Transverse colon (tissue), 4 donors: ENCODE data around the gene SPON2. TPM values are rescaled to one million over a fixed set of nuclear protein-coding genes. Genes with fewer than 3 reads are reported as not detected.

Experiments
- DNase-seq: peaks from one replicate; pipeline ENCODE4 v3.0.0-alpha.2; 2019
- H3K27ac ChIP-seq, 4 donors: fragments of 200-600 bp; sonication (generic); 2 replicates each; pipeline ENCODE4 v1.5.1; 2016 to 2018; ENCODE audit warnings: inconsistent platforms in 4 of 4
- H3K27me3 ChIP-seq: fragments of 200-600 bp; sonication (generic); 2 replicates; pipeline ENCODE4 v1.5.1; 2017; ENCODE audit warnings: inconsistent platforms
- H3K36me3 ChIP-seq, 4 donors: fragments of 200-600 bp; sonication (generic); 2 replicates each; pipeline ENCODE4 v1.5.1; 2017 to 2019; ENCODE audit warnings: inconsistent platforms in 4 of 4
- H3K4me1 ChIP-seq, 4 donors: fragments of 200-600 bp; sonication (generic); 2 replicates each; pipeline ENCODE4 v1.5.1; 2017 to 2020; ENCODE audit warnings: inconsistent platforms in 4 of 4
- H3K4me3 ChIP-seq, 4 donors: fragments of 200-600 bp; sonication (generic); 1 replicate in 1 of 4; 2 replicates in 3 of 4; pipeline versions ENCODE4 v1.5.1 to v1.6.1; 2017 to 2019; ENCODE audit warnings: inconsistent platforms in 4 of 4
- H3K9me3 ChIP-seq, 2 donors: fragments of 200-600 bp; sonication (generic); 2 replicates each; pipeline ENCODE4 v1.5.1; 2017 to 2019; ENCODE audit warnings: inconsistent platforms in 2 of 2
- EP300 ChIP-seq: sonication (generic); formaldehyde crosslinking; IDR thresholded peaks from one replicate; pipeline ENCODE4 v1.6.1; 2017; ENCODE audit warnings: antibody characterized with exemption, low read depth
- POLR2A ChIP-seq: fragments of 450-650 bp; IDR thresholded peaks from one replicate; pipeline ENCODE4 v1.6.1; 2016; ENCODE audit warnings: antibody characterized with exemption, mild to moderate bottlenecking, moderate library complexity
- POLR2AphosphoS5 ChIP-seq, 3 donors: sonication (generic); formaldehyde crosslinking; IDR thresholded peaks; one replicate each; pipeline ENCODE4 v1.6.1; 2016; ENCODE audit warnings: antibody characterized with exemption in 3 of 3
- WGBS, 2 donors: methylation state at CpG; one replicate each; pipeline ENCODE4 v1.1.5; 2018; ENCODE audit warnings: low coverage in 1 of 2; 5-methylcytosine and 5-hydroxymethylcytosine counted together
- in situ Hi-C, 4 donors: fragments of 200-750 bp; cut with MboI; loops; one replicate each; pipeline versions ENCODE4 v1.15.0 to v1.15.1; 2017; ENCODE audit warnings: low sequenced_read_pairs in 3 of 4, low pct_ligation_motif_present in 1 of 4, low pct_unique_long_range_greater_than_20kb in 1 of 4
- intact Hi-C: fragments of 100-400 bp; cut with DNase I; formaldehyde crosslinking; loops from one replicate; pipeline ENCODE4 v1.15.1; 2023; ENCODE audit warnings: low total_unique reads
- total RNA-seq, 4 donors: library from RNA; depleted of rRNA; stranded (reverse); fragments of >200 nt; gene quantifications; one replicate each; pipeline ENCODE4 v1.1.0, GENCODE V29; 2016
- TF ChIP-seq, protein P1 (sequence below), 5 experiments: fragments of 200-600 bp in 3 of 5; fragments of 450-650 bp in 2 of 5; sonication (generic) in 3 of 5; IDR thresholded peaks; 1 replicate in 2 of 5; 2 replicates in 3 of 5; pipeline ENCODE4 v1.5.1; 2016 to 2017; ENCODE audit warnings: antibody characterized with exemption in 5 of 5, inconsistent platforms in 3 of 5, mild to moderate bottlenecking in 2 of 5, moderate library complexity in 1 of 5

Gene SPON2
- total RNA-seq, 4 donors from 2014 or later, result 45.4 to 127 (median 53.1) TPM

DNA sequence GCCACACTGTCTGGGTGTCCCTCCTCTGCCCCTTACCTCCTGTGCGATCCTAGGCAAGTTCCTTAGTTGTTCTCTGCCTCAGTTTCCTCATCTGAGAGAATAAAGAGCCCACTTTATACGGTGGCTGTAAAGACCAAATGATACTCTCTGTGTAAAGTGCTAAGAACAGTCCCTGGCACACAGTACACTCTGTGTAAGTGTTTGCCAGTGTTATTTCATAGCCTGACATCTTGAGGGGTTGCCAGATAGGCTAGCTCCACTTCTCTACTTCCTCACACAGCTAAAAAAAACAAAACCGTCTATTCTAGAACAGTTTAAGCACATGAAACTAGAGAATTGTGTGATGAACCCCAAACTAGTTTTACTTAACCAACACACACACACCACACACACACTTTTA lies 17.1 kb downstream of the SPON2 start:
- intact Hi-C loops, result no loop called here
- Histone ChIP-seq H3K4me3 (no peak overlapping the region), H3K4me1 (peaks cover 3 to 12% (median 6%) of the 10 kb centered on the region in 4 donors), H3K27me3 (no peaks in the 10 kb centered on the region), H3K36me3 (no peaks in the 10 kb centered on the region), H3K9me3 (peaks cover 8 to 12% of the 10 kb centered on the region in 2 donors), H3K27ac (no peak overlapping the region)
- no peak for DNase-seq
- in situ Hi-C loops, result loop anchor here in 3 of 4 donors (10.0 to 25.0 kb wide), 2 partner anchors 107 to 109 kb away; no protein-coding TSS in a partner anchor
- WGBS, 2 donors, result 52 to 64% methylated on average over 3 of the region's 3 CpGs
- TF ChIP-seq EP300, result no peak
- TF ChIP-seq, protein P1, sequence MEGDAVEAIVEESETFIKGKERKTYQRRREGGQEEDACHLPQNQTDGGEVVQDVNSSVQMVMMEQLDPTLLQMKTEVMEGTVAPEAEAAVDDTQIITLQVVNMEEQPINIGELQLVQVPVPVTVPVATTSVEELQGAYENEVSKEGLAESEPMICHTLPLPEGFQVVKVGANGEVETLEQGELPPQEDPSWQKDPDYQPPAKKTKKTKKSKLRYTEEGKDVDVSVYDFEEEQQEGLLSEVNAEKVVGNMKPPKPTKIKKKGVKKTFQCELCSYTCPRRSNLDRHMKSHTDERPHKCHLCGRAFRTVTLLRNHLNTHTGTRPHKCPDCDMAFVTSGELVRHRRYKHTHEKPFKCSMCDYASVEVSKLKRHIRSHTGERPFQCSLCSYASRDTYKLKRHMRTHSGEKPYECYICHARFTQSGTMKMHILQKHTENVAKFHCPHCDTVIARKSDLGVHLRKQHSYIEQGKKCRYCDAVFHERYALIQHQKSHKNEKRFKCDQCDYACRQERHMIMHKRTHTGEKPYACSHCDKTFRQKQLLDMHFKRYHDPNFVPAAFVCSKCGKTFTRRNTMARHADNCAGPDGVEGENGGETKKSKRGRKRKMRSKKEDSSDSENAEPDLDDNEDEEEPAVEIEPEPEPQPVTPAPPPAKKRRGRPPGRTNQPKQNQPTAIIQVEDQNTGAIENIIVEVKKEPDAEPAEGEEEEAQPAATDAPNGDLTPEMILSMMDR (IDR thresholded peaks at IDR 0.05), result no peak
- TF ChIP-seq POLR2AphosphoS5 (IDR thresholded peaks at IDR 0.05), result no peak
- no peak for TF ChIP-seq POLR2A

DNA sequence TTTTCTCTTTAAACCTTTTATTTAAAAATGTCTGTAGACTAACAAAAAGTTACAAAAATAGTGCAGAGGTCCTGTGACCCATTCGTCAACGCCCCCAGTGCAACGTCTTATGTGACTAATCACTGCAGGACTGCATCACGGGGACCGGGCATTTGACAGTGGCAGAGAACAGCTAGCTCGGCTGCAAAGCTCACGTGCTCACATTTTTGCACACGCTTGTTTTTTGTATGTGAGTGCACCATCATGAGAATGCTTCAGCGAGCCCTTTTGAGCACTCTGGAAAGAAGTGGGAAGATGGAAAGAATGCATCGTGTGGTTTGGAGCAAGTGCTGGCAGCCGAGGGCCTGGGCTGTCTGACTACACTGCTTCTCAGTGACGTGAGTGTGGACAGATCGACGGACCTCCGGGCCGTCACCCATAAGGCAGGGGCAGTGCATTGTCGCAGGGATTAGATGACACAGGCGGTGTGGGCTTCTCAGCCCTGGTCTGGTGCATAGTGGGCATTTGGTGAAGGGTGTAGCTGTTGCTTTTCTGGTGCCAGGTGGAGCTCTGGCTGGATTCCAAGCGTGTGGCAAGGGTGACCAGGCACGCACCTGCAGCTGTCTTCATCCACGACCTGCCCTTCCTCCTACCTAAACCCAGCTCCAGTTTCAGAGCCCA lies 17.7 kb downstream of the SPON2 start:
- in situ Hi-C loops (loop anchor here in 3 of 4 donors (10.0 to 25.0 kb wide), 2 partner anchors 108 to 110 kb away; no protein-coding TSS in a partner anchor), intact Hi-C loops (no loop called here)
- no peak overlapping the region for H3K27ac ChIP-seq
- peaks cover 8 to 12% of the 10 kb centered on the region in 2 donors for H3K9me3 ChIP-seq
- no peak overlapping the region for H3K4me3 ChIP-seq
- peaks cover 3 to 12% (median 6%) of the 10 kb centered on the region in 4 donors for H3K4me1 ChIP-seq
- WGBS, 2 donors, result 54 to 70% methylated on average over 2 to 21 of the region's 21 CpGs
- DNase-seq, result peak; percentile 55
- no peaks in the 10 kb centered on the region for H3K36me3 ChIP-seq
- no peaks in the 10 kb centered on the region for H3K27me3 ChIP-seq
- TF ChIP-seq, protein P1 (IDR thresholded peaks at IDR 0.05), result no peak

DNA sequence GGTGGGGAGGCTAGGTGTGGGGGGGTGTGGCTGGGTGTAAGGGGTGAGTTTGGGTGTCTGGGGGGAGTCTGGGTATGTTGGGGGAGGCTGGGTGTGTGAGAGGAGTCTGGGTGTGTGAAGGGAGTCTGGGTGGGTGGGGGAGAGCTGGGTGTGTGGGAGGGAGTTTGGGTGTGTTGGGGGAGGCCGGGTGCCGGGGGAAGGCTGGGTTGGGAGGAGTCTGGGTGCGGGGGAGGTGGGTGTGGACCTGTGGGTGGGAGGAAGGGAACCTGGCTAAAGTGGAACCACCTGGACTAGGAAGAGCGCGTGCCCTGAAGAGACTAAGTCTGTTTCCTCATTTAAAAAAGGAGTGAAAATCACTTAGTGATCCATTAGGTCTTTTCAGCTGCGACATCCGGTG lies 18.3 kb downstream of the SPON2 start:
- no peak for TF ChIP-seq POLR2A
- TF ChIP-seq EP300, result no peak
- TF ChIP-seq, protein P1 (IDR thresholded peaks at IDR 0.05), result no peak
- no peak for TF ChIP-seq POLR2AphosphoS5 (IDR thresholded peaks at IDR 0.05)
- WGBS, 2 donors, result 49 to 70% methylated on average over 4 to 7 of the region's 7 CpGs
- Histone ChIP-seq H3K4me1 (peaks cover 3 to 12% (median 6%) of the 10 kb centered on the region in 4 donors), H3K36me3 (no peaks in the 10 kb centered on the region), H3K27me3 (no peaks in the 10 kb centered on the region), H3K9me3 (peaks cover 8 to 12% of the 10 kb centered on the region in 2 donors), H3K27ac (no peak overlapping the region), H3K4me3 (no peak overlapping the region)
- intact Hi-C loops (no loop called here), in situ Hi-C loops (loop anchor here in 3 of 4 donors (10.0 to 25.0 kb wide), 2 partner anchors 108 to 111 kb away; no protein-coding TSS in a partner anchor)
- DNase-seq, result no peak

DNA sequence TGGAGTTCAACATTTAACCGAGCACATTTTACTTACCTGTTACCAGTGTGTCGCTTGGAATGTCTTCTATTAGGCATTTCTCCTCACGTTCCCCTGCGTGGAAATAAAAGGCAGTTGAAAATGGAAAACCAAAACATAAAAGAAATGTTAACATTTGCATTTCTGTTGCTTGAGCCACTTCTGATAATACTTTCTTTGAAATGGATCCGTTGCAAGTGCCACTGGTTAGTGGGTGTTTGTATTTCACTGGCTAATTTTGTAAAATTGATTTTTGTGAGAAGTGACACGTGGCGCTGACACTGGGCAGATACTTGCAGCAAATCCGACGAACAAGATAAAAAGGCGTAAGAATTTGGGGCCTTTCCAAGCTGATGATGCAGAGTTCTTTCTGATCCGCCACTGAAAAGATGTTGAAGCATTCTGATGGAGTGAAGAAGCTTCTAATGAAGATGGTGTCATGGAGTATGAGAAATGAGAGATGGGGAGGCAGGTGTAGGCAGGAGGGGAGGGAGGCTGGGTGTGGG lies 18.8 kb downstream of the SPON2 start:
- Histone ChIP-seq H3K36me3 (no peaks in the 10 kb centered on the region), H3K4me3 (no peak overlapping the region), H3K9me3 (peaks cover 8 to 11% of the 10 kb centered on the region in 2 donors), H3K27me3 (no peaks in the 10 kb centered on the region), H3K4me1 (peaks cover 3 to 12% (median 6%) of the 10 kb centered on the region in 4 donors), H3K27ac (no peak overlapping the region)
- WGBS, 2 donors, result 86 to 88% methylated on average over 11 of the region's 11 CpGs
- DNase-seq, result no peak
- in situ Hi-C loops (loop anchor here in 3 of 4 donors (10.0 to 25.0 kb wide), 2 partner anchors 109 to 111 kb away; no protein-coding TSS in a partner anchor), intact Hi-C loops (no loop called here)
- no peak for TF ChIP-seq EP300
- TF ChIP-seq POLR2AphosphoS5 (IDR thresholded peaks at IDR 0.05), result no peak
- TF ChIP-seq, protein P1 (IDR thresholded peaks at IDR 0.05), result no peak
- no peak for TF ChIP-seq POLR2A
